H1 (cell line): ENCODE data around the gene B3GAT1. TPM values are rescaled to one million over a fixed set of nuclear protein-coding genes. Genes with fewer than 3 reads are reported as not detected.

ENCODE experiments used
- CTCF ChIA-PET: fragments of 300-600 bp; sonication (Branson Sonifier 250); formaldehyde crosslinking; loops from one replicate; lab custom pipeline; 2021; ENCODE audit not compliant: partially characterized antibody; lab: Charles Lee
- POLR2A ChIA-PET: fragments of 300-600 bp; sonication (Branson Sonifier 250); formaldehyde crosslinking; loops from one replicate; lab custom pipeline; 2021; ENCODE audit warnings: inconsistent platforms; ENCODE audit not compliant: partially characterized antibody; lab: Charles Lee
- DNase-seq, 2 experiments: peaks; one replicate each; pipeline versions ENCODE4 v3.0.0 to v3.0.0-alpha.2; 2010 to 2022; ENCODE audit warnings: low spot score in 2 of 2, low read depth in 1 of 2, mixed read lengths in 1 of 2
- FAIRE-seq: peaks from 2 replicates; lab custom pipeline; 2011; peaks lifted over from hg19 to GRCh38; lab: Jason Lieb, UNC
- H2AFZ ChIP-seq: 2 replicates; pipeline ENCODE4 v1.8.1; 2012; ENCODE audit warnings: low read length, inconsistent platforms
- H2AK5ac ChIP-seq: 2 replicates; pipeline ENCODE4 v1.6.1; 2013; ENCODE audit warnings: low read depth, low read length
- H2BK120ac ChIP-seq: replicated peaks from 2 replicates; pipeline ENCODE3; 2013; ENCODE audit warnings: low read depth, low read length, inconsistent platforms
- H2BK12ac ChIP-seq: 2 replicates; pipeline ENCODE4 v1.6.1; 2013; ENCODE audit warnings: low read depth, low read length
- H2BK15ac ChIP-seq: 2 replicates; pipeline ENCODE4 v1.6.1; 2013; ENCODE audit warnings: low read length
- H2BK20ac ChIP-seq: 2 replicates; pipeline ENCODE4 v1.6.1; 2013; ENCODE audit warnings: low read length
- H2BK5ac ChIP-seq: 2 replicates; pipeline ENCODE4 v1.6.1; 2013; ENCODE audit warnings: low read depth, low read length
- H3K14ac ChIP-seq: 2 replicates; pipeline ENCODE4 v1.6.1; 2013; ENCODE audit warnings: inconsistent platforms; ENCODE audit not compliant: insufficient read length
- H3K18ac ChIP-seq: 2 replicates; pipeline ENCODE4 v1.6.1; 2013; ENCODE audit warnings: low read length; ENCODE audit errors: extremely low read depth
- H3K23ac ChIP-seq: 2 replicates; pipeline ENCODE4 v1.6.1; 2013; ENCODE audit warnings: inconsistent platforms; ENCODE audit not compliant: insufficient read length
- H3K23me2 ChIP-seq: 2 replicates; pipeline ENCODE4 v1.6.1; 2013; ENCODE audit warnings: low read depth, low read length
- H3K27ac ChIP-seq: 2 replicates; pipeline ENCODE4 v1.6.1; 2011; ENCODE audit warnings: low read depth, low read length, inconsistent platforms
- H3K27me3 ChIP-seq, 4 experiments: replicated peaks in 1 of 4; 1 replicate in 1 of 4; 2 replicates in 3 of 4; pipeline versions ENCODE4 v1.6.1 to v1.8.1; 2011 to 2013; ENCODE audit warnings: low read length in 3 of 4, mild to moderate bottlenecking in 3 of 4, inconsistent platforms in 2 of 4, mixed read lengths in 2 of 4, moderate library complexity in 1 of 4; ENCODE audit not compliant: control insufficient read depth in 3 of 4, insufficient read depth in 3 of 4; ENCODE audit errors: extremely low read depth in 1 of 4
- H3K36me3 ChIP-seq, 4 experiments: 2 replicates each; pipeline versions ENCODE4 v1.6.1 to v1.8.1; 2011 to 2013; ENCODE audit warnings: mild to moderate bottlenecking in 4 of 4, low read length in 3 of 4, moderate library complexity in 2 of 4, control low read depth in 1 of 4, inconsistent platforms in 1 of 4; ENCODE audit not compliant: insufficient read depth in 4 of 4, control insufficient read depth in 2 of 4
- H3K4ac ChIP-seq: replicated peaks from 2 replicates; pipeline ENCODE3; 2013; ENCODE audit warnings: low read length, low read depth, mixed read lengths, inconsistent platforms; ENCODE audit not compliant: insufficient read length
- H3K4me1 ChIP-seq, 4 experiments: replicated peaks in 1 of 4; 1 replicate in 1 of 4; 2 replicates in 3 of 4; pipeline versions ENCODE4 v1.6.1 to v1.8.1; 2011 to 2013; ENCODE audit warnings: low read length in 3 of 4, inconsistent platforms in 2 of 4, mixed read lengths in 1 of 4; ENCODE audit not compliant: insufficient read depth in 4 of 4, control insufficient read depth in 3 of 4
- H3K4me2 ChIP-seq, 2 experiments: 2 replicates each; pipeline versions ENCODE4 v1.6.1 to v1.8.1; 2011 to 2013; ENCODE audit warnings: low read depth in 2 of 2, low read length in 2 of 2, control low read depth in 1 of 2, inconsistent platforms in 1 of 2, mild to moderate bottlenecking in 1 of 2; ENCODE audit not compliant: insufficient read depth in 1 of 2
- H3K4me3 ChIP-seq, 4 experiments: fragments of 200-600, 300-600 bp in 1 of 4; sonication (generic), shearing (Covaris generic), sonication (Bioruptor Twin) in 1 of 4; 2 replicates each; pipeline versions ENCODE4 v1.5.1 to v1.8.1; 2011 to 2016; ENCODE audit warnings: low read length in 4 of 4, low read depth in 3 of 4, control low read depth in 2 of 4, inconsistent platforms in 2 of 4, mild to moderate bottlenecking in 2 of 4, mixed read lengths in 1 of 4, moderate library complexity in 1 of 4; ENCODE audit not compliant: insufficient read depth in 2 of 4; ENCODE audit errors: extremely low read depth in 1 of 4
- H3K56ac ChIP-seq: replicated peaks from 2 replicates; pipeline ENCODE3; 2013; ENCODE audit warnings: low read depth, mild to moderate bottlenecking, mixed read lengths, low read length, inconsistent platforms; ENCODE audit not compliant: insufficient read length
- H3K79me1 ChIP-seq: 2 replicates; pipeline ENCODE4 v1.6.1; 2013; ENCODE audit warnings: low read depth, low read length, control low read depth
- H3K79me2 ChIP-seq, 2 experiments: 2 replicates each; pipeline versions ENCODE4 v1.6.1 to v1.8.1; 2012 to 2013; ENCODE audit warnings: low read length in 2 of 2, mild to moderate bottlenecking in 2 of 2, inconsistent platforms in 1 of 2; ENCODE audit not compliant: insufficient read depth in 2 of 2, control insufficient read depth in 1 of 2
- H3K9ac ChIP-seq, 4 experiments: replicated peaks in 1 of 4; 1 replicate in 1 of 4; 2 replicates in 3 of 4; pipeline versions ENCODE4 v1.6.1 to v1.8.1; 2011 to 2013; ENCODE audit warnings: low read depth in 3 of 4, low read length in 3 of 4, control low read depth in 2 of 4, mild to moderate bottlenecking in 2 of 4, moderate library complexity in 2 of 4, inconsistent platforms in 1 of 4; ENCODE audit errors: extremely low read depth in 1 of 4
- H3K9me3 ChIP-seq, 2 experiments: 2 replicates each; pipeline versions ENCODE4 v1.6.1 to v1.8.1; 2012 to 2013; ENCODE audit warnings: mild to moderate bottlenecking in 2 of 2, moderate library complexity in 2 of 2, control low read depth in 1 of 2, inconsistent platforms in 1 of 2, low read depth in 1 of 2, low read length in 1 of 2, mixed read lengths in 1 of 2; ENCODE audit not compliant: insufficient read depth in 2 of 2
- H4K20me1 ChIP-seq, 2 experiments: replicated peaks in 1 of 2; 2 replicates each; pipeline versions ENCODE3 to v1.8.1; 2011 to 2013; ENCODE audit warnings: inconsistent platforms in 2 of 2, low read length in 2 of 2, mild to moderate bottlenecking in 1 of 2; ENCODE audit not compliant: insufficient read depth in 2 of 2, control insufficient read depth in 1 of 2
- H4K5ac ChIP-seq: 2 replicates; pipeline ENCODE4 v1.6.1; 2013; ENCODE audit warnings: low read length, low read depth, mixed read lengths, inconsistent platforms; ENCODE audit not compliant: insufficient read length
- H4K8ac ChIP-seq: 2 replicates; pipeline ENCODE4 v1.8.0; 2013; ENCODE audit warnings: mild to moderate bottlenecking, moderate library complexity, low read length, inconsistent platforms; ENCODE audit not compliant: insufficient read depth; ENCODE audit errors: extremely low read depth
- H4K91ac ChIP-seq: replicated peaks from 2 replicates; pipeline ENCODE3; 2013; ENCODE audit warnings: low read length, mixed read lengths, inconsistent platforms; ENCODE audit not compliant: insufficient read length
- GABPA ChIP-seq: IDR thresholded peaks from 2 replicates; pipeline ENCODE4 v1.6.1; 2011; ENCODE audit warnings: mild to moderate bottlenecking, low read length, moderate library complexity, borderline replicate concordance; ENCODE audit not compliant: insufficient read depth
- HDAC6 ChIP-seq: IDR thresholded peaks from one replicate; pipeline ENCODE4 v1.7.1; 2012; ENCODE audit warnings: low read depth, mild to moderate bottlenecking, inconsistent platforms, low read length, moderate library complexity
- PHF8 ChIP-seq: fragments of 200-600 bp; sonication (generic); conservative IDR thresholded peaks from 2 replicates; pipeline ENCODE4 v1.7.1; 2012; ENCODE audit warnings: low read depth, mild to moderate bottlenecking, inconsistent platforms, low read length, moderate library complexity
- RAD21 ChIP-seq, 2 experiments: IDR thresholded peaks in 1 of 2; conservative IDR thresholded peaks in 1 of 2; 2 replicates each; pipeline ENCODE4 v1.6.1; 2011; ENCODE audit warnings: low read depth in 2 of 2, low read length in 2 of 2, improper control_type of control experiment in 1 of 2, inconsistent platforms in 1 of 2, mild to moderate bottlenecking in 1 of 2, moderate library complexity in 1 of 2
- RBBP5 ChIP-seq: IDR thresholded peaks from 2 replicates; pipeline ENCODE4 v1.7.1; 2012; ENCODE audit warnings: low read depth, mild to moderate bottlenecking, inconsistent platforms, low read length, moderate library complexity, borderline replicate concordance
- SIRT6 ChIP-seq: IDR thresholded peaks from one replicate; pipeline ENCODE4 v1.7.1; 2012; ENCODE audit warnings: low read length, inconsistent platforms
- SRF ChIP-seq: IDR thresholded peaks from 2 replicates; pipeline ENCODE4 v1.6.1; 2011; ENCODE audit warnings: mild to moderate bottlenecking, low read depth, low read length, moderate library complexity
- WGBS, 2 experiments: shearing (Covaris generic) in 1 of 2; methylation state at CpG; one replicate each; pipeline versions ENCODE4 v1.1.6 to v1.1.7; 2013 to 2015; ENCODE audit warnings: low lambda C conversion rate in 2 of 2, mixed read lengths in 2 of 2, inconsistent platforms in 1 of 2, low coverage in 1 of 2, missing lambda C conversion rate in 1 of 2; ENCODE audit not compliant: insufficient replicate concordance in 2 of 2, insufficient coverage in 1 of 2, insufficient read length in 1 of 2; ENCODE audit errors: extremely low coverage in 1 of 2, missing lambda C conversion rate in 1 of 2; 5-methylcytosine and 5-hydroxymethylcytosine counted together
- polyA plus RNA-seq, 7 experiments: library from polyadenylated mRNA; depleted of rRNA in 3 of 7; stranded (reverse) in 5 of 7; unstranded in 2 of 7; fragments of >200 nt in 5 of 7; fragments of 200-250 nt in 2 of 7; gene quantifications; 1 replicate in 5 of 7; 2 replicates in 1 of 7; 4 replicates in 1 of 7; pipeline versions ENCODE4 v1.2.1 to v1.2.3, GENCODE V29; 2011 to 2013; ENCODE audit warnings: missing spikeins in 2 of 7, mixed read lengths in 2 of 7
- total RNA-seq: library from RNA; stranded (reverse); fragmentation: NEBNext Ultra II Directional; extraction: Animal tissue kit (Norgen Biotek cat#: 25700); gene quantifications from 2 replicates; pipeline ENCODE4 v1.2.1, GENCODE V29; 2021

Gene B3GAT1
- total and polyA plus RNA-seq, 2 of the 8 experiments (the other 6 are each of a cell fraction or from before 2014, with no cell fraction given): 19.7 to 32.4 TPM

DNA sequence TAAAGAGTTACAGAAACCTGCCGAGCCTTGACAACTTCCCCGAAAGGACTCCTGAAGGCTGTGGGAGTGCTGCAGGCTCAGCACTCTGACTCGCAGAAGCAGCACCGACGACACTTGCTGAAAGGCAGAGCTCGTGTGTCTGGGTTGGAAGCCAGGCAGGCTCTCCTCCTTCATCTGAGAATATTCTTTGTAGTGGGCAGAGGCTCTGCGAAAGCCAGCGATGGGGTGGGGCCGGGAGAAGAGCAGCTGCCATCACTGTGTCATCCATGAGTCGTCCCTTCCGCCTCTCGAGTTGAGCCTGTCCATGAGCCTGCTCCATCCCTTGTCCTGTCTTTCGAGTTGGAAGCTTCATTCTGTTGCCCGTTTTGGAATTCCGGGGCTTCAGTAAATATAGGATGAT, 68.4 kb downstream of the B3GAT1 start:
- H3K18ac ChIP-seq: no peak overlapping the region
- no peak overlapping the region for H3K14ac ChIP-seq
- H2BK12ac ChIP-seq: no peak overlapping the region
- no peak overlapping the region for H4K5ac ChIP-seq
- H2BK15ac ChIP-seq: no peak overlapping the region
- no peak overlapping the region for H2AK5ac ChIP-seq
- POLR2A ChIA-PET: interaction anchor here (0.6 kb wide), 1 partner anchor 53 kb away, joined by 3 read pairs; no protein-coding TSS in a partner anchor
- CTCF ChIA-PET: interaction anchor here (1.2 to 1.6 kb wide), 3 partner anchors 11 to 66 kb away, joined by 3 to 5 read pairs (median 4); no protein-coding TSS in a partner anchor
- WGBS, 2 experiments: 89% methylated on average over 15 of the region's 15 CpGs; no CpG with 5 or more reads in 1 of the 2 experiments
- no peak overlapping the region for H2BK20ac ChIP-seq
- no peak overlapping the region for H3K4me2 ChIP-seq
- no peaks in the 10 kb centered on the region for H3K79me1 ChIP-seq
- H3K9me3 ChIP-seq: no peaks in the 10 kb centered on the region
- no peak for FAIRE-seq
- H3K23ac ChIP-seq: no peak overlapping the region
- H3K36me3 ChIP-seq: no peaks in the 10 kb centered on the region
- H3K27me3 ChIP-seq: no peaks in the 10 kb centered on the region
- H3K79me2 ChIP-seq: no peaks in the 10 kb centered on the region
- no peak overlapping the region for H3K9ac ChIP-seq
- H3K4me1 ChIP-seq: no peaks in the 10 kb centered on the region; a peak in 1 of 7 replicates
- H3K4me3 ChIP-seq: no peak overlapping the region
- no peak overlapping the region for H3K4ac ChIP-seq
- H4K91ac ChIP-seq: no peak overlapping the region
- no peak overlapping the region for H4K8ac ChIP-seq
- H3K56ac ChIP-seq: no peak overlapping the region
- TF ChIP-seq SRF (no peak), RBBP5 (no peak), SIRT6 (no peak), PHF8 (no peak), HDAC6 (no peak), GABPA (no peak), RAD21 (IDR thresholded peaks at IDR 0.05 in 1 of 2, conservative IDR thresholded peaks at IDR 0.05 in 1 of 2; ENCODE audit: low read depth in 2 of 2, low read length in 2 of 2) (no peak)
- no peaks in the 10 kb centered on the region for H4K20me1 ChIP-seq
- no peak overlapping the region for H3K27ac ChIP-seq
- no peak for DNase-seq
- no peak overlapping the region for H2AFZ ChIP-seq
- no peak overlapping the region for H2BK5ac ChIP-seq
- no peak overlapping the region for H2BK120ac ChIP-seq
- no peaks in the 10 kb centered on the region for H3K23me2 ChIP-seq
